Stimulated activated CD4-positive, alpha-beta T cell treated with anti-CD3 and anti-CD28 coated beads, Interleukin-2, amount 100 ng/mL, for 24 hours (primary cell): ENCODE results near the gene TMEM120A.

Experiments
- DNase-seq, 2 donors: peaks; one replicate each; pipeline ENCODE4 v3.0.0-alpha.2; 2020

Gene TMEM120A

DNA sequence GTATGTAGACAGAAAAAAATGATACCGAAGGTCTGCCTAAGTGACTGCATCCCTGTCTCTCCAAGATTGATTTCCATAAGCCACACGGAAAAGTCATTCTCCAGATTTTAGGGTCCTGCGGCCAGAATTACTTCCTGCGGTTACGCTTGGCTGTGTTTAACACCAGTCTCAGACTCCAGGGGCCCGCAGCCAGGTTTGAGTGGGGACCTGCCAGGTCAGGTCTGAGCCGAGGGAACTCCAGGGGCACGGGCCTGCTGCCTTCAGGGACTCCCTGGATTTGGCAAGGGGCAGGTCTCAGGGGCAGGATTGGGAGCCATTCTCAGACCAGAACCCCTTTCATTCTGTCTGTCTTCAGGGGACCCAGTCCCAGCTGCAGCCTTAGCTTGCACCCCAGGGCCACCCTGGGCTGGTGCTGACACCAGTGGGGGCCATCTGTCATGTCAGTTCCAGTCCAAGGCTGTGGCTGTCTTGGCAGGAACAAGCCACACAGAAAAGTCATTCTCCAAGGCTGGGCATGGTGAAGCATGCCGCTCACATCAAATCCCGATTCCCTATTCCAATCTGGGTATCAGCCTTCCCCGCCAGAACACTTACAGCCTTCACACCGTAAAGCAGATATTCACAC, 39.0 kb downstream of the TMEM120A start:
- no peak for DNase-seq

DNA sequence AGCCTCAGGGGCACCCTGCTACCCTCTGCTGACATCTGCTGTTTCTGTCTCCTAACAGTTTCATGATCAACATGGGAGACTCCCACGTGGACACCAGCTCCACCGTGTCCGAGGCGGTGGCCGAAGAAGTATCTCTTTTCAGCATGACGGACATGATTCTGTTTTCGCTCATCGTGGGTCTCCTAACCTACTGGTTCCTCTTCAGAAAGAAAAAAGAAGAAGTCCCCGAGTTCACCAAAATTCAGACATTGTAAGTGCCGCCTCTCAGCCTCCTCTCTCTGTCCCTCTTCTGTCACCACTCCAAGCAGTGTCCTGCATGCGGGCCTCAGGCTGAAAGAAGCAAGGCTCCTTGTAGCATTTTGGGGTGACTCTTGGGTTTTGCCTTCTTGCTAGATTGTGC, 40.5 kb downstream of the TMEM120A start:
- no peak for DNase-seq

DNA sequence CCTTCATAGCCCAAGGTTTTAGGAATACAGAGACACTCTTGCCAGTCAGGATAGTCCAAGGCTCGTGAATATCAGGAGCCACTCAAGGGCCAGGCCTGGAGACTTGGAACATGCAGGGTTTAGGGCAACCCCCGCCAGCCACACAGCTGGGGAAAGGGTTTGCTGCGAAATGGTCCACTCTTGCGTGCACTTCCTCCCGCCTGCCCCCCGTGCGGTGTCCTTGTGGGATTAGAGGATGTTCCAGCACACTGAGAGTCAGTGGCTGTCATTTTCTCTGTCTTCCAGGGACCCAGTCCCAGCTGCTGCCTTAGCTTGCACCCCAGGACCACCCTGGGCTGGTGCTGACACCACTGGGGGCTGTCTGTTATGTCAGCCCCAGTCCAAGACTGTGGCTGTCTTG, 41.0 kb downstream of the TMEM120A start:
- DNase-seq: no peak

DNA sequence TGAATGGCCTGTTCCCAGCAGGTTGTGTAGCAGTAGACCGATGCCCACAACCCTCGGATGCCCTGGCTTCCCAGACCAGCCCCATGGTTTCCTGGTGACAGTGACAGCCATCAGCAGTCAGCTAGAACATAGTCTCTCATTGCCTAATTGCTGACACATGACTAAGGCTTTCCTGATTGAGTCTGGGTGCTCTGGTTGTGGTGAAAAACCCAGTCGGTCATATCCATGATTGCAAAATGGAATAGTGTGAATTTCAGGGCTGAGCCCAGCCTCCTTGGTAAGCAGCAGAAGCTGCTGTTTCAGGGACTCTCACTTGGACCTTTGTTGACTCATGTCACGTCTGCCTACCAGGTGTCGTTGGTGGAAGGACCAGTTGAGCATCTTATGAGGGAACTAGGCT, 42.9 kb downstream of the TMEM120A start:
- DNase-seq: no peak

DNA sequence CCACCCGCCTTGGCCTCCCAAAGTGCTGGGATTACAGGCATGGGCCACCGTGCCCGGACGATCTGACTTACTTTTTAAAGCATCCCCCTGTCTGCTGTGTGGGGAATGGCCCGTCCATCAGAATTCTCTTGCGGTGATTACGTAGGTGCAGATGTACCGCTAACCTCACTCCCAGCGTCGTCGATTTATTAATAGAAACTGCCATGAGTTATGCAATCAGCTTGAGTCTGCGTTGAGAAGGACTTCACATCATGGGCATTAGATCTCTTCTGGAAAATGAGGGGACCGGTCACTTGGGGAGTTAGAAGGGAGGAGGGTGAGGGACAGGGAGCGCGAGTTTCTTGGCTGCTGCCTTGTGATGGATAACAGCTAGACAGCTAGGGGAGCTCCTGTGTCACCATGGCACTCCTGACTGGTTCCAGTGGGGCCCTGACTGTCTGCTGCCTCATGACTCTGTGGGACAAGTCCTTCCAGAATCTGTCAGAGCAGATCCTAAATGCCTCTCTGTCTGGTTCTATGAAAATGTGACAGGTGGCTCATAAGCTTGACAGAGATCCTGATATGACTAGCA, 44.2 kb downstream of the TMEM120A start:
- DNase-seq: no peak

DNA sequence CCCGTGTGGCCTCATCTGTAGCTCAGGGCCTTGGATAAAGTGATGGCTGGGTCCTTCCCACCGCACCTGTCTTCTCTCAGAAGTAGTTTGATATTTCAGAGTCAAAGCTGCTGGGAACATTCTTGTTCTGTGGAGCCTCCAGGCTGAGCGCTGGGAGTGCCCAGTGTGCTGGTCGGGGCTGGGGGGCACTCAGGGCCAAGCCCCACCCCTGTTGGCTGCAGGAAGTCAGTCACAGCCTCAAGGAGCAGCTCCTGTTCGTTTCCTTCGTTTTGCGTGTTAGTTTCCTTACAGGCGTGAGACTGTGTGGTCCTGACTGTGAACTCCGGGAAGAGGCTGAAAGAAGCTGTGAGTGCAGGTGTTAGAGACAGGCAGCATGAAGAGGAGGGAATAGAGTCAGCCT, 46.2 kb downstream of the TMEM120A start:
- DNase-seq: no peak

- DNase-seq: no peak
These were observed 48.1 kb downstream of the TMEM120A start for GRCh38 chr7:75946207-75946855.

DNA sequence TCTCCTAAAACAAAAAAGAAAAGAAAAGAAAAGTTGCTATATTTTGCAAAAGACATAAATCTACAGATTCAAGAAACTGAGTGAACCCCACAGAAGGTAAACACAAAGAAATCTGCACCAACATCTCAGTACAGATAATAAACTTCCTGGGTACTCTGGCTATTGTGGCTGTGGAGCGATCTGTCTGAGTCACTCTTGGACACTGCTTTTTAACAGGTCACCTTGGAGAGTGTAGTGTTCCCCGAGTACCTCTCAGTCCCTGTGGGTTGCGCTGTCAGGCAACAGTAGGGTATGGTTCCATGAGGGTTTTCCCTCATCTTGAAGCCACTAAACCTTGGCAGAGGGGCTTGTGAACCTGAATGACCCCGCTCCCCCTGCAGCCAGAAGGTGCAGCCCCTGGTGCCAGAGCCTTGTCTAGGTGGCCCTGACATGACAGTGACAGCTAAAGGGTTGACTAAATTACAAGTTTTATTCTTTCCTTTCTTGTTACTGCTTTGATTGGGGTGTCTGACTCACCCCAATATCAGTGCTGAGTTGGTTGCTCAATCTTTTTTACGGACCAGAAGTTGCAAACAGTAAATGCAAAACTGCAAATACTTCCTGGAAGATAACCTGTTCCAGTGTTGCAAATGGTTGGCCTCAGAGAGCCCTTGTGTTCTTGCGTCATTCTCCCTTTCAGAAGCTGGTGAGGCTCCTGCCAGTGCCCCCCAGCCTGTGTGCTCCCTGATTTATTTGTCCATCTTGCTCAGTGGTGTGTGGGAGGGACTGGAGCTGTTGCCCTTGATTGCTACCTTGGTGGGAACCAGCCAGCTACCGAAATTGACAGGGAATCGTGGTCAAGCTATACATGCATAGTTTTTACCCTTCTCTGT, 48.9 kb downstream of the TMEM120A start:
- DNase-seq: no peak

GRCh38 chr7:75944507-75944906, 49.9 kb downstream of the TMEM120A start:
- DNase-seq: no peak

- DNase-seq: no peak
These were observed 50.5 kb downstream of the TMEM120A start for GRCh38 chr7:75943864-75944263.

GRCh38 chr7:75938921-75939320, 55.5 kb downstream of the TMEM120A start:
- DNase-seq: no peak

- no peak for DNase-seq
These were observed 56.2 kb downstream of the TMEM120A start for GRCh38 chr7:75937958-75938786.
